ENCODE results near the gene NFIA.

The NFIA gene

GRCh38 chr1:61344696-61345095 is 262.3 kb downstream of the NFIA start:
- no peak for DNase-seq

- DNase-seq = no peak
These were observed 265.8 kb downstream of the NFIA start for GRCh38 chr1:61348025-61348665.

- no peak for DNase-seq
These were observed 270.6 kb downstream of the NFIA start for GRCh38 chr1:61352845-61353435.

GRCh38 chr1:61353797-61354406 is 271.5 kb downstream of the NFIA start:
- no peak for DNase-seq

GRCh38 chr1:61356016-61356415 is 273.7 kb downstream of the NFIA start:
- DNase-seq = no peak

GRCh38 chr1:61356995-61357394 is 274.6 kb downstream of the NFIA start:
- DNase-seq = no peak

- DNase-seq = no peak
These were observed 275.2 kb downstream of the NFIA start for GRCh38 chr1:61357539-61357938.

GRCh38 chr1:61358770-61359455 is 276.6 kb downstream of the NFIA start:
- no peak for DNase-seq

GRCh38 chr1:61361931-61362330 is 279.6 kb downstream of the NFIA start:
- peak; percentile 38 for DNase-seq

GRCh38 chr1:61362351-61362750 is 280.0 kb downstream of the NFIA start:
- no peak for DNase-seq

GRCh38 chr1:61368366-61368765 is 286.0 kb downstream of the NFIA start:
- DNase-seq = no peak

GRCh38 chr1:61368876-61369275 is 286.5 kb downstream of the NFIA start:
- no peak for DNase-seq

- DNase-seq = no peak
These were observed 288.0 kb downstream of the NFIA start for GRCh38 chr1:61370177-61370912.

- DNase-seq = no peak
These were observed 288.5 kb downstream of the NFIA start for GRCh38 chr1:61370913-61371279.

- DNase-seq = no peak
These were observed 290.6 kb downstream of the NFIA start for GRCh38 chr1:61372944-61373343.

GRCh38 chr1:61374156-61374555 is 291.8 kb downstream of the NFIA start:
- no peak for DNase-seq

GRCh38 chr1:61375082-61375880 is 292.9 kb downstream of the NFIA start:
- DNase-seq = no peak

- DNase-seq = no peak
These were observed 293.8 kb downstream of the NFIA start for GRCh38 chr1:61376151-61376550.

- DNase-seq = no peak
These were observed 295.0 kb downstream of the NFIA start for GRCh38 chr1:61377242-61377958.

- DNase-seq = no peak
These were observed 296.3 kb downstream of the NFIA start for GRCh38 chr1:61378494-61379180.

GRCh38 chr1:61379693-61380092 is 297.3 kb downstream of the NFIA start:
- DNase-seq = no peak

All from DMS 273 treated with DMSO at 0.1 percent for 48 hours (cell line).